Measurements from ENCODE around the gene ARSJ.
"Not testable (repeated sequence)": the region's sequence is repeated elsewhere in the genome, so short reads cannot be mapped to it uniquely, and the experiment has no call there.

Gene ARSJ

GRCh38 chr4:113979148-113979904 lies at the start of gene ARSJ:
Gene ARSJ, minus strand, starts transcription at chr4:113979647. Its CDS starts 813 bp downstream, at chr4:113978834.
- peak; percentile 87 for DNase-seq (ENCODE audit: low read depth)

- DNase-seq (ENCODE audit: low read depth), result no peak
Measured at GRCh38 chr4:114028071-114028470, 48.6 kb upstream of the ARSJ start.

- no peak for DNase-seq (ENCODE audit: low read depth)
Measured at GRCh38 chr4:114027596-114027995, 48.1 kb upstream of the ARSJ start.

- DNase-seq (ENCODE audit: low read depth), result no peak
Measured at GRCh38 chr4:114026447-114026846, 47.0 kb upstream of the ARSJ start.

- DNase-seq (ENCODE audit: low read depth), result no peak
Measured at GRCh38 chr4:114025176-114025777, 45.8 kb upstream of the ARSJ start.

GRCh38 chr4:114021451-114021850 lies 42.0 kb upstream of the ARSJ start:
- DNase-seq (ENCODE audit: low read depth), result no peak

- DNase-seq (ENCODE audit: low read depth), result no peak
Measured at GRCh38 chr4:114019969-114020358, 40.5 kb upstream of the ARSJ start.

GRCh38 chr4:114019276-114019968 lies 40.0 kb upstream of the ARSJ start:
- peak; percentile 41 for DNase-seq (ENCODE audit: low read depth)

GRCh38 chr4:114017120-114017917 lies 37.9 kb upstream of the ARSJ start:
- no peak for DNase-seq (ENCODE audit: low read depth)

GRCh38 chr4:114015444-114015899 lies 36.0 kb upstream of the ARSJ start:
- peak; percentile 99 for DNase-seq (ENCODE audit: low read depth)

- not testable (repeated sequence) for DNase-seq (ENCODE audit: low read depth)
Measured at GRCh38 chr4:114013201-114013600, 33.8 kb upstream of the ARSJ start.

- DNase-seq (ENCODE audit: low read depth), result no peak
Measured at GRCh38 chr4:114012749-114013148, 33.3 kb upstream of the ARSJ start.

GRCh38 chr4:114005569-114006442 lies 26.4 kb upstream of the ARSJ start:
- DNase-seq (ENCODE audit: low read depth), result peak; percentile 69

GRCh38 chr4:114004483-114005226 lies 25.2 kb upstream of the ARSJ start:
- not testable (repeated sequence) for DNase-seq (ENCODE audit: low read depth)

GRCh38 chr4:113998531-113998930 lies 19.1 kb upstream of the ARSJ start:
- no peak for DNase-seq (ENCODE audit: low read depth)

- no peak for DNase-seq (ENCODE audit: low read depth)
Measured at GRCh38 chr4:113998079-113998478, 18.6 kb upstream of the ARSJ start.

- no peak for DNase-seq (ENCODE audit: low read depth)
Measured at GRCh38 chr4:113997206-113997605, 17.8 kb upstream of the ARSJ start.

GRCh38 chr4:113996599-113997177 lies 17.2 kb upstream of the ARSJ start:
- DNase-seq (ENCODE audit: low read depth), result peak; percentile 88

- no peak for DNase-seq (ENCODE audit: low read depth)
Measured at GRCh38 chr4:113993887-113994286, 14.4 kb upstream of the ARSJ start.

GRCh38 chr4:113990886-113991285 lies 11.4 kb upstream of the ARSJ start:
- no peak for DNase-seq (ENCODE audit: low read depth)

Measured in ELR (cell line).